B cell (primary cell): ENCODE measurements around the gene NMNAT3. TPM values are rescaled to one million over a fixed set of nuclear protein-coding genes. Genes with fewer than 3 reads are reported as not detected.

Experiments used
- ATAC-seq: fragments of 200-7000 bp; cut with Tn5 transposase; one replicate; pipeline ENCODE4 v1.10.0; 2021; ENCODE audit warnings: low read depth, mild to moderate bottlenecking, moderate number of reproducible peaks, moderate library complexity
- CTCF ChIA-PET: fragments of 350-600 bp; sonication (Branson Sonifier 250); formaldehyde crosslinking; loops from one replicate; lab custom pipeline; 2021; ENCODE audit warnings: antibody characterized with exemption, inconsistent platforms; lab: Charles Lee
- POLR2A ChIA-PET: fragments of 350-600 bp; sonication (Branson Sonifier 250); formaldehyde crosslinking; loops from one replicate; lab custom pipeline; 2021; ENCODE audit warnings: antibody characterized with exemption; lab: Charles Lee
- DNase-seq: peaks from one replicate; pipeline ENCODE4 v3.0.0; 2013
- H2AFZ ChIP-seq: 2 replicates; pipeline ENCODE4 v1.6.1; 2012; ENCODE audit warnings: mild to moderate bottlenecking, low read depth, low read length; ENCODE audit not compliant: insufficient read depth, poor library complexity, severe bottlenecking
- H3K27ac ChIP-seq, 2 donors: 1 replicate in 1 of 2; 2 replicates in 1 of 2; pipeline ENCODE4 v1.5.1; 2012 to 2013; ENCODE audit warnings: low read length in 2 of 2, mild to moderate bottlenecking in 2 of 2, moderate library complexity in 1 of 2
- H3K27me3 ChIP-seq, 4 experiments: fragments of 200-600 bp in 1 of 4; sonication (generic) in 1 of 4; replicated peaks in 1 of 4; 1 replicate in 2 of 4; 2 replicates in 2 of 4; pipeline versions ENCODE4 v1.6.1 to v1.7.0; 2013 to 2016; ENCODE audit warnings: low read length in 3 of 4, mild to moderate bottlenecking in 2 of 4, mixed read lengths in 1 of 4, moderate library complexity in 1 of 4; ENCODE audit not compliant: insufficient read depth in 4 of 4, control insufficient read depth in 3 of 4; ENCODE audit errors: control extremely low read depth in 1 of 4
- H3K36me3 ChIP-seq, 2 experiments: replicated peaks in 1 of 2; 1 replicate in 1 of 2; 2 replicates in 1 of 2; pipeline versions ENCODE4 v1.6.1 to v1.7.1; 2013; ENCODE audit warnings: low read length in 1 of 2; ENCODE audit not compliant: insufficient read depth in 2 of 2, control insufficient read depth in 1 of 2; ENCODE audit errors: control extremely low read depth in 1 of 2, extremely low read depth in 1 of 2
- H3K4me1 ChIP-seq, 2 donors: fragments of 200-600 bp in 1 of 2; sonication (generic) in 1 of 2; 1 replicate in 1 of 2; 2 replicates in 1 of 2; pipeline versions ENCODE4 v1.5.1 to v1.6.1; 2013 to 2017; ENCODE audit warnings: low read length in 2 of 2; ENCODE audit not compliant: control insufficient read depth in 2 of 2, insufficient read depth in 2 of 2
- H3K4me2 ChIP-seq: replicated peaks from 2 replicates; pipeline ENCODE3; 2012; ENCODE audit warnings: mild to moderate bottlenecking, low read depth, low read length; ENCODE audit not compliant: poor library complexity, severe bottlenecking
- H3K4me3 ChIP-seq, 5 experiments: fragments of 200-600 bp in 1 of 5; sonication (generic) in 1 of 5; 1 replicate in 3 of 5; 2 replicates in 2 of 5; pipeline versions ENCODE4 v1.5.1 to v1.7.0; 2011 to 2016; ENCODE audit warnings: low read length in 4 of 5, mild to moderate bottlenecking in 4 of 5, low read depth in 2 of 5, control low read depth in 1 of 5, moderate library complexity in 1 of 5; ENCODE audit not compliant: insufficient read depth in 1 of 5; ENCODE audit errors: control extremely low read depth in 1 of 5, extremely low read depth in 1 of 5
- H3K79me2 ChIP-seq: fragments of 200-600 bp; sonication (generic); one replicate; pipeline ENCODE4 v1.6.0; 2016; ENCODE audit warnings: low read length; ENCODE audit not compliant: control insufficient read depth, insufficient read depth
- H3K9ac ChIP-seq: fragments of 200-600 bp; sonication (generic); 2 replicates; pipeline ENCODE4 v1.6.1; 2017; ENCODE audit warnings: mild to moderate bottlenecking, low read length, moderate library complexity
- H3K9me3 ChIP-seq, 3 donors: one replicate each; pipeline versions ENCODE4 v1.6.1 to v1.7.1; 2013; ENCODE audit warnings: low read length in 2 of 3; ENCODE audit not compliant: control insufficient read depth in 2 of 3, insufficient read depth in 1 of 3; ENCODE audit errors: control extremely low read depth in 1 of 3
- H4K20me1 ChIP-seq: 2 replicates; pipeline ENCODE4 v1.6.0; 2012; ENCODE audit warnings: mild to moderate bottlenecking, low read length; ENCODE audit not compliant: insufficient read depth, control insufficient read depth, poor library complexity, severe bottlenecking
- H3K27ac Mint-ChIP-seq: one replicate; pipeline ENCODE4 v1.8.0; 2021; ENCODE audit warnings: mixed read lengths
- H3K27me3 Mint-ChIP-seq: one replicate; pipeline ENCODE4 v1.8.0; 2021; ENCODE audit warnings: mixed read lengths
- H3K4me1 Mint-ChIP-seq: one replicate; pipeline ENCODE4 v1.8.0; 2021; ENCODE audit warnings: mixed read lengths
- H3K4me3 Mint-ChIP-seq: one replicate; pipeline ENCODE4 v1.8.0; 2021; ENCODE audit warnings: mixed read lengths
- H3K9me3 Mint-ChIP-seq: one replicate; pipeline ENCODE4 v1.8.0; 2022; ENCODE audit warnings: mixed read lengths; ENCODE audit not compliant: insufficient read depth
- EZH2 ChIP-seq: IDR thresholded peaks from 2 replicates; pipeline ENCODE4 v1.6.1; 2012; ENCODE audit warnings: borderline replicate concordance, low read depth, mild to moderate bottlenecking, moderate library complexity, low read length; ENCODE audit not compliant: insufficient read depth, poor library complexity, severe bottlenecking
- WGBS: methylation state at CpG from one replicate; pipeline ENCODE4 v1.1.5; 2013; ENCODE audit warnings: missing lambda C conversion rate; ENCODE audit not compliant: insufficient coverage; 5-methylcytosine and 5-hydroxymethylcytosine counted together
- intact Hi-C: fragments of 100-400 bp; cut with micrococcal nuclease; formaldehyde crosslinking; loops from one replicate; pipeline ENCODE4 v1.10.0; 2022
- polyA plus RNA-seq: library from polyadenylated mRNA; depleted of rRNA; stranded (reverse); fragments of >200 nt; gene quantifications from 2 replicates; pipeline ENCODE4 v1.2.3, GENCODE V29; 2012
- total RNA-seq, 2 donors: library from RNA; stranded (reverse); fragments of 120-200 nt in 1 of 2; gene quantifications; 1 replicate in 1 of 2; 2 replicates in 1 of 2; pipeline versions ENCODE4 v1.2.3 to v1.2.4, GENCODE V29; 2013 to 2022
- TF ChIP-seq, protein P1 (sequence below): fragments of 200-600 bp; IDR thresholded peaks from one replicate; pipeline ENCODE4 v1.8.0; 2022; ENCODE audit warnings: antibody characterized with exemption, mild to moderate bottlenecking

Gene NMNAT3
- total and polyA plus RNA-seq, 2 donors (not counting 1 experiment from before 2014, with no cell fraction given), result 1.9 to 3.3 TPM

DNA sequence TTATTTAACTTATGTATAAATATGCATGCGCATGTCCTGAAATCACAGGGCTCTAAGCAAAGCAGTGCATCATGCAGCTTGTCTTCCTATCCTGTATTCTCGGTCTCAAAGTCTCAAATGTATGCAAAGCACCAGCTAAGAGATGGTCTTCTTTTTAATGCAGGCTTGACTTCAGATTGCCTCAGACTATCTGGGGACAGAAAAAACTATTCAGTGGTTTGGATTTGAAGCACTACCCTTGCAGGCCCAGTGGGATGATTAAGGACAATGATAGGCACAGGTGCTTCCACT lies 18.5 kb upstream of the NMNAT3 start:
- WGBS, result 81% methylated on average over 2 of the region's 2 CpGs
- TF ChIP-seq EZH2, result no peak
- TF ChIP-seq, protein P1, sequence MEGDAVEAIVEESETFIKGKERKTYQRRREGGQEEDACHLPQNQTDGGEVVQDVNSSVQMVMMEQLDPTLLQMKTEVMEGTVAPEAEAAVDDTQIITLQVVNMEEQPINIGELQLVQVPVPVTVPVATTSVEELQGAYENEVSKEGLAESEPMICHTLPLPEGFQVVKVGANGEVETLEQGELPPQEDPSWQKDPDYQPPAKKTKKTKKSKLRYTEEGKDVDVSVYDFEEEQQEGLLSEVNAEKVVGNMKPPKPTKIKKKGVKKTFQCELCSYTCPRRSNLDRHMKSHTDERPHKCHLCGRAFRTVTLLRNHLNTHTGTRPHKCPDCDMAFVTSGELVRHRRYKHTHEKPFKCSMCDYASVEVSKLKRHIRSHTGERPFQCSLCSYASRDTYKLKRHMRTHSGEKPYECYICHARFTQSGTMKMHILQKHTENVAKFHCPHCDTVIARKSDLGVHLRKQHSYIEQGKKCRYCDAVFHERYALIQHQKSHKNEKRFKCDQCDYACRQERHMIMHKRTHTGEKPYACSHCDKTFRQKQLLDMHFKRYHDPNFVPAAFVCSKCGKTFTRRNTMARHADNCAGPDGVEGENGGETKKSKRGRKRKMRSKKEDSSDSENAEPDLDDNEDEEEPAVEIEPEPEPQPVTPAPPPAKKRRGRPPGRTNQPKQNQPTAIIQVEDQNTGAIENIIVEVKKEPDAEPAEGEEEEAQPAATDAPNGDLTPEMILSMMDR, result no peak
- no peaks in the 10 kb centered on the region for H4K20me1 ChIP-seq
- no peak overlapping the region for H2AFZ ChIP-seq
- ATAC-seq (no peak), DNase-seq (no peak)
- no peak overlapping the region for H3K27ac ChIP-seq
- H3K27me3 ChIP-seq, result no peaks in the 10 kb centered on the region
- intact Hi-C loops, result no loop called here
- H3K9me3 Mint-ChIP-seq, result no peaks in the 10 kb centered on the region
- no peaks in the 10 kb centered on the region for H3K79me2 ChIP-seq
- H3K9ac ChIP-seq, result no peak overlapping the region
- H3K27ac Mint-ChIP-seq, result no peak overlapping the region
- no peak overlapping the region for H3K4me3 ChIP-seq
- no peaks in the 10 kb centered on the region for H3K4me1 ChIP-seq
- no peaks in the 10 kb centered on the region for H3K36me3 ChIP-seq
- H3K9me3 ChIP-seq, result no peaks in the 10 kb centered on the region
- H3K4me1 Mint-ChIP-seq, result no peaks in the 10 kb centered on the region
- H3K4me3 Mint-ChIP-seq, result no peak overlapping the region
- ChIA-PET CTCF (no interaction called here), POLR2A (no interaction called here)
- H3K4me2 ChIP-seq, result no peak overlapping the region
- peaks cover 8% of the 10 kb centered on the region for H3K27me3 Mint-ChIP-seq

DNA sequence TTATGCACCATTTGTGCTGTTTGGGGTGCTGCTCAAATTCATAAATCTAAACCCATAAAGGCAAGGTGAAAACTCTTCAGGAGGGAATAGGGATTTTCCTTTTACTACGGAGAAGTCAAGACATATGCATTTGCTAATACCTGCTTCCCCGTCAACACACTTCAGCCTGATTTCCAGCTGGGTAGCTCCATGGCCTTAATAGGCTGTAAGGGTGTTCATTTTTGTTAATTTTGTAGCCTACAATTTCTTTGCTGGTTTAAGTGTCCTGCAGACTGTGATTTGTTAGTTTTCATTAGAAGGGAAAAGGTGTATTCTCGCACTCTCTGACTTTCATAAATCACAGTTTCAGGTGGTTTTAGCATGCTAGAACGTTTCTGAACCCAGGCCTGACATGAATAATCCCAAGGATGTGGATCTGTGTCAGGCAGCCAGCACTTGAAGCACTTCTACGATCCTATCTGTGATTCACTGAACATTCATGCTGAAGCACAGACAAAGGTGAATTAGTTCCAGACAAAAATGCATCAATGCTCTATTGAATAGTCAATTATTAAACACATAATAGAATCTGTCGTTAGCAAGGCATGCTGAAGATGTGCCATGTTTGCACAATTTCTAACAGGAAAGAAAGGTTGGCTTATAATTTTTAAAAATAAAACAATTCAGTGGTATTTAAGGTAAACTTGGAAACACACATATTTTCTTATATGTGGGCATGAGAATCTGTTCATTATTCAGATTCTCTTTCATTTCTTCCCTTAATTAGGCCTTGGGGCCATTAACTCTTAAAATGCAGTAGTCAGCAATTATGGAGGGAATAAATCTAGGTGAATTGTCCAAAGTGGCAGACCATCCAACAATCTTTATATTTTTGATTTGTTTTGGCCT lies 17.9 kb upstream of the NMNAT3 start:
- Histone ChIP-seq H2AFZ (no peak overlapping the region), H3K4me2 (no peak overlapping the region), H3K4me3 (no peak overlapping the region), H3K79me2 (no peaks in the 10 kb centered on the region), H3K27me3 (no peaks in the 10 kb centered on the region), H4K20me1 (no peaks in the 10 kb centered on the region), H3K9me3 (no peaks in the 10 kb centered on the region), H3K36me3 (no peaks in the 10 kb centered on the region), H3K4me1 (no peaks in the 10 kb centered on the region), H3K27ac (no peak overlapping the region), H3K9ac (no peak overlapping the region)
- TF ChIP-seq EZH2, result no peak
- TF ChIP-seq, protein P1, result no peak
- 75% methylated on average over 2 of the region's 6 CpGs for WGBS
- ATAC-seq, result no peak
- intact Hi-C loops, result no loop called here
- CTCF ChIA-PET, result no interaction called here
- H3K27ac Mint-ChIP-seq, result no peak overlapping the region
- no peaks in the 10 kb centered on the region for H3K4me1 Mint-ChIP-seq
- no peaks in the 10 kb centered on the region for H3K9me3 Mint-ChIP-seq
- peaks cover 8% of the 10 kb centered on the region for H3K27me3 Mint-ChIP-seq
- POLR2A ChIA-PET, result no interaction called here
- no peak overlapping the region for H3K4me3 Mint-ChIP-seq
- DNase-seq, result no peak
